GM21360 (cell line): ENCODE measurements around the gene CCNI.
A peak's percentile ranks its signal among the peaks of the same experiment; 100 is the strongest.
"Not testable (repeated sequence)": the region's sequence is repeated elsewhere in the genome, so short reads cannot be mapped to it uniquely, and the experiment has no call there.

ENCODE experiments used
- ATAC-seq: cut with Tn5 transposase; IDR thresholded peaks from one replicate; pipeline ENCODE4 v1.9.1; 2021; ENCODE audit warnings: mild to moderate bottlenecking, moderate library complexity; ENCODE audit not compliant: unreplicated experiment

CCNI gene, protein sequence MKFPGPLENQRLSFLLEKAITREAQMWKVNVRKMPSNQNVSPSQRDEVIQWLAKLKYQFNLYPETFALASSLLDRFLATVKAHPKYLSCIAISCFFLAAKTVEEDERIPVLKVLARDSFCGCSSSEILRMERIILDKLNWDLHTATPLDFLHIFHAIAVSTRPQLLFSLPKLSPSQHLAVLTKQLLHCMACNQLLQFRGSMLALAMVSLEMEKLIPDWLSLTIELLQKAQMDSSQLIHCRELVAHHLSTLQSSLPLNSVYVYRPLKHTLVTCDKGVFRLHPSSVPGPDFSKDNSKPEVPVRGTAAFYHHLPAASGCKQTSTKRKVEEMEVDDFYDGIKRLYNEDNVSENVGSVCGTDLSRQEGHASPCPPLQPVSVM

DNA sequence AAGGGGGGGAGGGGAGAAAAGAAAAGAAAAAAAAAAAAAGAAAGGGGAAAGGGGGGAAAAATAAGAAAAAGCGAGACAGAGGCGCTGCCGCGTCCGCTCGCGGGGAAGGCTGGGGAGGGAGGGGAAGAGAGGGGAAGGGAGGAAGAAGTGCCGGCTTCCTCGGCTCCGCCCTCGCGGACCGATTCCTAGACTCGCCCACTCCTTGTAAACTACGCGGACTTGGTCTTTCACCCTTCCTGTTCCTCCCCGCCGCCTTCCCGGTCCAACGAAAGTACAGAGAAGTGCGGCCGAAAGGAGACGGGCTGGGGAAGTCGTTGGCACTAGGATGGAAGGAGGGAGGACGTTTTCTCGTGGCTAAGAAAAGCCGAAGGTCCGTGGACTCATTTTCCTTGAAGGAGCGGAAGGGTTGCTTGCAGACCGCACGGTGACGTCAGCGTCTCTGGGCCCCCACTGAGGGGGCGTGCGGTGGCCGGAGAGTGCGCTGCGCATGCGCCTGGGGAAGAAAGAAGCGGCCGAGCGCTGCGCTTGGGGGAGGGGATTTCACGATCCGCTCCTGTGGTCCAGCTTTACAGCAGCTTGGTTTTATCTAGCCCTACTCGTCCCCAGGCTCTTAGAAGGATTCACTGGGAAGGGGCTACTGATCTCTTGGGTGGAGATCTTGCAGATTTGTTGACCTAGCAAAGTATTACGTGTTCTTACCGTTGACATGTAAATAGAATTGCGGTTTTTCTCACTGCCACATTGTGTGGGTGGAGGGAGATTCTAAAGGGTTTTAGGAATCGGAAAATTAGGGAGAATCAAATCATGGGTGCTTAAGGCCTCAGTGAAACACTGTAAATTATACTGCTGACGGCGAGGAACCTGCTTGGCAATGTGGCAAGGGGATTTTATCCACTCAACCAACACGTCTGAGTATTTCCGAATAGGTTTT, at the start of gene CCNI:
Gene CCNI (minus strand): TSS at position 121 of the 931 bp plus-strand sequence. CDS start 9,627 bp downstream, outside the sequence.
- peak; percentile 56 for ATAC-seq

GRCh38 chr4:77124576-77124975, 48.8 kb upstream of the CCNI start:
- ATAC-seq, result no peak

DNA sequence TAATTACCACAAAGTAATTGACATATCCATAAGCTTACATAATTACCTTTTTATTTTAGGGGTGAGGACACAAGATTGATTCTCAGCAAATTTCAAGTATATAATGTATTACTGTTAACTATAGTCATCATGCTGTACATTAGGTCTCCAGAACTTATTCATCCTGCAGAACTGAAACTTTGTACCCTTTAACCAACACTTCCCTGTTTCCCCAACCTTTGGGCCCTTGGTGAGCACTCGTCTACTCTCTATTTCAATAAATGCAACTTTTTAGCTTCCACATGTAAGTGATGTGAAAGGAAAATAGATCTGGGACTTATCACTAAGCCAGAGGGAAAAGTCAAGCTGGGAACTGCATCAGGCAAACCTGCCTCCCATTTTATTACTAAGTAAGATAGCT, 47.6 kb upstream of the CCNI start:
- no peak for ATAC-seq

- ATAC-seq, result no peak
These were observed 46.9 kb upstream of the CCNI start for GRCh38 chr4:77122656-77123055.

- ATAC-seq, result no peak
These were observed 46.0 kb upstream of the CCNI start for GRCh38 chr4:77121736-77122240.

DNA sequence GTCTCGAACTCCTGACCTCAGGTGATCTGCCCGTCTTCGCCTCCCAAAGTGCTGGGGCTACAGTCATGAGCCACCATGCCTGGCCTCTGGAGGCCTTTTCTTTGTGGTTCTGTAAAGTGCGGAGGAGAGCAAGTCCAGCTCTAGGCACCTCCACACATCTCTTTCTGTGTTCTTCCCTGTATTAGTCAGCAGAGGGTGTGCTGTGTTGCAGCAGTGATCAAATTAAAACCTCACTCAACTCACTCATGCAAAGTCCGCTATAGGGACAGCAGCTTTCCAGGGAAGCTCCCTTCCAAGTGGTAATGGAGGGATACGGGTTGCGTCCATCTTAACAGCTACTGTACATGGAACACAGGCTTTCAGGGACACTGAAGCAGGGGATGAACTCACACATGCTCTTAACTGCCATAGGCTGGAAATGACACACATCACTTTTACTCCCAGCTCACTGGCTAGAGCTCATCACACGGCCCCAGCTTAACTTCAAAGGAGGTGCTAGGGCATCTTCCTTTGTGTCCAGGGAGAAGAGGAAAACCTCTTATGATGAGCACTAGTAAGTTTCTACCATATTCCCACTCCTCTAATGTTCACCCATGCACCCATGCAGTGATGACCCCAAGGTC, 45.2 kb upstream of the CCNI start:
- no peak for ATAC-seq

DNA sequence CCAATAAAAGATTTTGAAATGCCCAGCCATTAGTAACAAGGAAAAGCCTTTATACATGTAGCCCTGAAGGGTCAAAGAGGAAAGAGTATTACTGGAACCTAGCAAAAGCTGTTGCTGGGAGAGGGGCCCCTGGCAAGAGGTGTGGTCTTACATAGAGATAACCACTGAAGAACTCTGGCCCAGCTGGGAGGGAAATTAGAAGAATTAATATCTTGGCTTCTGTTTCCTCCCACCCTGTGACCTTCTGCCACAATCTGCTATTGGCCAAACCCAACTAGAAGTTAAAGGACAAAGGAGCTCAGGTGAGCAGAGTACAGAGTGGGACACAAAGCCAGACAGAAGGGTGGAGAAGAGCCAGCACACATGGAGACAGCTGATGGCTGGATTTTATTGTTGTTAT, 41.9 kb upstream of the CCNI start:
- no peak for ATAC-seq

DNA sequence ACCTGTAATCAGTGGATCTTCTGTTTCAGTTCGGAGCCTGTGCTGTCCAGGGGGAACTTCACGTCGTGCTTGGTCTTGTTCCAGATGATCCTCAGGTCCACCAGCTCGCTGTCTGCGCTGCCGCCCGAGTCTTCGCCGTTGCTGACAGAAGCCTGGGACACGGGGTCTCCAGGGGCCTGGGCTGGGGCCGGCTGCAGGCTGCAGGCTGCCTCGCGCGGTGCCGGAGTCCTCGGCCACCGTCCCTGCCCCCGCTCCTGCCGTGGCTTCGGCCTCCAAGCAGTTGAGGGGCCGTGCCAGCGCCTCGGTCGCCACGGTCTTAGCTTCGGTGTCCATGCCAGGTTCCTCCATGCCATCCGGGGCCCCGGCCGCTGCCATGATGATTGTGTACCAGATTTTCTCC, 37.3 kb upstream of the CCNI start:
- ATAC-seq, result no peak

DNA sequence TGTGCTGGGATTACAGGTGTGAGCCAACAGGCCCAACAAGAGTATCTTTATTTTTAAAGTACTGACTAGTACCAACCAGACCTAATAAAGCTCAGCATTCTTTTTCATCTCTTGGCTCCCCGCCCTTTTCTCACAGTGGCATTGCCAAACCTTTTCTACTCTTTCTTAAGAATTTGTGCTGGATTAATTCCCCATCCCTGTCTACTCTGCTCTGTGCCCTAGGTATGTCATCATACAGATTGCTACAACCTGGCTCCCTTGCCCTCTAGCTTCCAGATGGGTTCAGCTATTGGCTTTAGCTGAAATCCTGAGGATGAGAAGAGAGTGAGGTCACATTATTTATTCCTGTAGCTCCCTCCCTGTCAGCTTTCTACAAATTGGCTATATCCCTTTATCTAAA, 34.9 kb upstream of the CCNI start:
- no peak for ATAC-seq

- no peak for ATAC-seq
These were observed 29.2 kb upstream of the CCNI start for GRCh38 chr4:77104791-77105540.

GRCh38 chr4:77104388-77104787, 28.6 kb upstream of the CCNI start:
- ATAC-seq, result no peak

- no peak for ATAC-seq
These were observed 24.4 kb upstream of the CCNI start for GRCh38 chr4:77100234-77100633.

GRCh38 chr4:77097611-77098010, 21.8 kb upstream of the CCNI start:
- ATAC-seq, result no peak

DNA sequence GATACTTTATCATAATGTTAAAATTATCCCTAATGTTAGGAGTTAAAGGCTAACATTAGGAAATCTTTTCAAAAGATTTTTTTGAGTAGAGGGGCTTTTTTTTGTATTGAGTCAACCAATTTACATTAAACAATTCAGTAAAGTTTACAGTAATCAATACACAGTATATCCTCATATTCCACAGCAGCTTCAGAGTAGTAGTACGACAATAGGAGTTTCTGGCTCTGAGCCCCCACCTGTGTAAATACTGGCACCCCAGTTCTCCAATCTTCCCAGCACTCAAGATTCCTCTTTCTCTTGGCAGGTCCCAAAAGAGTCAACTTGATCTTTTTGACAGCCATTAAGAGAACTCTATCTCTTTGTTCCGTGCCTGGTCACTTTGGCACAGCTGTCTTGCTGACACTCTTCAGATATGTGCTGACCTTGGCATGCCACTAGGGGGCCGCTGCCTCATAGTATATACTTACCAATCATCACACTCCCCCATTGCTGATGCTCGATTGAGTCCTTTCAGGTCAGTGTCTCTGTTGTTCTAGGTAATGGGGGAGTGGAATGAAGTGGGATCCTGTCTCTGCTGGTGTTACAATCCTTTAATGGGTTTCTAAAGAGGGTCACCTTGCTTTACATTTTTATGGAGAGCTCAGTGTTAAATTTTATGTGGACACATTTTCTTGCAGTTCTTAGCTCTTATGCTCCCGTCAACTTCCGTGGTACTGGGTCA, 19.5 kb upstream of the CCNI start:
- ATAC-seq, result peak; percentile 96

- ATAC-seq, result no peak
These were observed 18.7 kb upstream of the CCNI start for GRCh38 chr4:77094496-77094895.

GRCh38 chr4:77093401-77093800, 17.6 kb upstream of the CCNI start:
- no peak for ATAC-seq

GRCh38 chr4:77092975-77093374, 17.2 kb upstream of the CCNI start:
- ATAC-seq, result no peak

GRCh38 chr4:77089866-77090265, 14.1 kb upstream of the CCNI start:
- ATAC-seq, result no peak

DNA sequence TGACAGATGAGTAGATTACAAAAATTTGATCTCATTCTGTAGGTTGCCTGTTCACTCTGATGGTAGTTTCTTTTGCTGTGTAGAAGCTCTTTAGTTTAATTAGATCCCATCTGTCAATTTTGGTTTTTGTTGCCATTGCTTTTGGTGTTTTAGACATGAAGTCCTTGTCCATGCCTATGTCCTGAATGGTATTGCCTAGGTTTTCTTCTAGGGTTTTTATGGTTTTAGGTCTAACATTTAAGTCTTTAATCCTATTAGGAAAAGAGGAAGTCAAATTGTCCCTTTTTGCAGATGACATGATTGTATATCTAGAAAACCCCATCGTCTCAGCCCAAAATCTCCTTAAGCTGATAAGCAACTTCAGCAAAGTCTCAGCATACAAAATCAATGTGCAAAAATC, 11.2 kb upstream of the CCNI start:
- not testable (repeated sequence) for ATAC-seq
